Fibroblast of lung (primary cell): ENCODE data around the gene DIP2A. TPM values are rescaled to one million over a fixed set of nuclear protein-coding genes. Genes with fewer than 3 reads are reported as not detected.
"Not testable (repeated sequence)": the region's sequence is repeated elsewhere in the genome, so short reads cannot be mapped to it uniquely, and the experiment has no call there.

ENCODE experiments used
- DNase-seq, 2 donors: peaks; one replicate each; pipeline versions ENCODE4 v3.0.0 to v3.0.0-alpha.2; 2010; ENCODE audit warnings: low read depth in 2 of 2
- H2AFZ ChIP-seq: 2 replicates; pipeline ENCODE4 v1.5.1; 2012; ENCODE audit warnings: low read length, control low read depth, inconsistent platforms
- H3K27ac ChIP-seq: 2 replicates; pipeline ENCODE4 v1.5.1; 2011; ENCODE audit warnings: low read length, control low read depth; ENCODE audit not compliant: insufficient read depth
- H3K27me3 ChIP-seq: 2 replicates; pipeline ENCODE4 v1.5.1; 2011; ENCODE audit warnings: mild to moderate bottlenecking, low read length; ENCODE audit not compliant: control insufficient read depth, insufficient read depth
- H3K36me3 ChIP-seq: 2 replicates; pipeline ENCODE4 v1.5.1; 2011; ENCODE audit warnings: low read length; ENCODE audit not compliant: control insufficient read depth, insufficient read depth
- H3K4me1 ChIP-seq: 2 replicates; pipeline ENCODE4 v1.5.1; 2011; ENCODE audit warnings: low read length; ENCODE audit not compliant: control insufficient read depth, insufficient read depth; ENCODE audit errors: extremely low read depth
- H3K4me2 ChIP-seq: 2 replicates; pipeline ENCODE4 v1.5.1; 2011; ENCODE audit warnings: low read length, control low read depth; ENCODE audit not compliant: insufficient read depth; ENCODE audit errors: extremely low read depth
- H3K4me3 ChIP-seq, 4 experiments: fragments of 200-600 bp in 1 of 4; sonication (generic) in 1 of 4; replicated peaks in 1 of 4; 2 replicates each; pipeline ENCODE4 v1.5.1; 2011 to 2016; ENCODE audit warnings: low read length in 4 of 4, low read depth in 3 of 4, mild to moderate bottlenecking in 3 of 4, control low read depth in 2 of 4, inconsistent platforms in 1 of 4, mixed read lengths in 1 of 4; ENCODE audit not compliant: insufficient read depth in 1 of 4; ENCODE audit errors: control extremely low read depth in 1 of 4
- H3K79me2 ChIP-seq: 2 replicates; pipeline ENCODE4 v1.5.1; 2012; ENCODE audit warnings: mild to moderate bottlenecking, low read length, inconsistent platforms; ENCODE audit not compliant: control insufficient read depth, insufficient read depth
- H3K9ac ChIP-seq: 2 replicates; pipeline ENCODE4 v1.5.1; 2011; ENCODE audit warnings: mild to moderate bottlenecking, low read length, control low read depth; ENCODE audit not compliant: insufficient read depth
- H3K9me3 ChIP-seq: 2 replicates; pipeline ENCODE4 v1.5.1; 2012; ENCODE audit warnings: low read depth, low read length; ENCODE audit not compliant: control insufficient read depth, insufficient read depth
- H4K20me1 ChIP-seq: 2 replicates; pipeline ENCODE4 v1.5.1; 2011; ENCODE audit warnings: low read length; ENCODE audit not compliant: control insufficient read depth, insufficient read depth; ENCODE audit errors: extremely low read depth
- EZH2 ChIP-seq: IDR thresholded peaks from 2 replicates; pipeline ENCODE4 v1.5.1; 2012; ENCODE audit warnings: low read length, control low read depth, mild to moderate bottlenecking; ENCODE audit errors: missing control alignments
- polyA plus RNA-seq, 2 donors: library from polyadenylated mRNA; depleted of rRNA in 1 of 2; stranded (reverse) in 1 of 2; unstranded in 1 of 2; fragments of >200 nt; gene quantifications; 2 replicates each; pipeline ENCODE4 v1.2.1, GENCODE V29; 2011 to 2012; ENCODE audit warnings: missing spikeins in 1 of 2
- total RNA-seq: library from RNA; depleted of rRNA; stranded (reverse); fragments of >200 nt; gene quantifications from 2 replicates; pipeline ENCODE4 v1.2.1, GENCODE V29; 2014
- TF ChIP-seq, protein P1 (sequence below), 2 donors: IDR thresholded peaks in 1 of 2; conservative IDR thresholded peaks in 1 of 2; 1 replicate in 1 of 2; 2 replicates in 1 of 2; pipeline ENCODE4 v1.5.1; 2011 to 2012; ENCODE audit warnings: low read length in 2 of 2, control low read depth in 1 of 2, inconsistent platforms in 1 of 2, low read depth in 1 of 2, mild to moderate bottlenecking in 1 of 2

DIP2A gene
- total and polyA plus RNA-seq, 2 donors (not counting 1 experiment from before 2014, with no cell fraction given): 16.3 to 21.1 TPM

DNA sequence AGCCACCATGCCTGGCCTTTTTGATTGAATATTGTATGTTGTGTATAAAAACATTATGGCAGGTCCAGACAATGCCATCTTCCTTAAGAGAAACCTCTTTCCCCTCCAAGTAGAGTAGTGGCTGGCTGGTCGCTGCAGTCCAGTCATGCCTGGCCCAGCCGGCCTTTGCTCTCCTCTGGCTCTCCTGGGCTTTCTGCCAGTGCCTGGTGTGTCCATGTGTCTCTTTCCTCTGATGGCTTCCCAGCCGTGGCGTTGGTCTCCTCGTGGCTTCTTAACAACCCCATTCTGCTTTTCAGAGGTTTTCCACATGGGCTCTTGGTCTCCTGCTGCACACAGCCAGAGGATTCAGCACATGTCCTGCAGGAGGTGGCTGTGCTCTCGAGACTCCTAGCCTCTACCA is 58.7 kb downstream of the DIP2A start:
- no peak overlapping the region for H3K9ac ChIP-seq
- H3K9me3 ChIP-seq: no peaks in the 10 kb centered on the region
- H3K27ac ChIP-seq: no peak overlapping the region
- H3K79me2 ChIP-seq: no peaks in the 10 kb centered on the region
- no peaks in the 10 kb centered on the region for H3K27me3 ChIP-seq
- no peaks in the 10 kb centered on the region for H4K20me1 ChIP-seq
- DNase-seq: peak in 1 of 2 donors; percentile 10
- H3K4me2 ChIP-seq: no peak overlapping the region
- no peaks in the 10 kb centered on the region for H3K4me1 ChIP-seq
- no peaks in the 10 kb centered on the region for H3K36me3 ChIP-seq
- no peak overlapping the region for H2AFZ ChIP-seq
- H3K4me3 ChIP-seq: no peak overlapping the region
- no peak for TF ChIP-seq EZH2
- TF ChIP-seq, protein P1, sequence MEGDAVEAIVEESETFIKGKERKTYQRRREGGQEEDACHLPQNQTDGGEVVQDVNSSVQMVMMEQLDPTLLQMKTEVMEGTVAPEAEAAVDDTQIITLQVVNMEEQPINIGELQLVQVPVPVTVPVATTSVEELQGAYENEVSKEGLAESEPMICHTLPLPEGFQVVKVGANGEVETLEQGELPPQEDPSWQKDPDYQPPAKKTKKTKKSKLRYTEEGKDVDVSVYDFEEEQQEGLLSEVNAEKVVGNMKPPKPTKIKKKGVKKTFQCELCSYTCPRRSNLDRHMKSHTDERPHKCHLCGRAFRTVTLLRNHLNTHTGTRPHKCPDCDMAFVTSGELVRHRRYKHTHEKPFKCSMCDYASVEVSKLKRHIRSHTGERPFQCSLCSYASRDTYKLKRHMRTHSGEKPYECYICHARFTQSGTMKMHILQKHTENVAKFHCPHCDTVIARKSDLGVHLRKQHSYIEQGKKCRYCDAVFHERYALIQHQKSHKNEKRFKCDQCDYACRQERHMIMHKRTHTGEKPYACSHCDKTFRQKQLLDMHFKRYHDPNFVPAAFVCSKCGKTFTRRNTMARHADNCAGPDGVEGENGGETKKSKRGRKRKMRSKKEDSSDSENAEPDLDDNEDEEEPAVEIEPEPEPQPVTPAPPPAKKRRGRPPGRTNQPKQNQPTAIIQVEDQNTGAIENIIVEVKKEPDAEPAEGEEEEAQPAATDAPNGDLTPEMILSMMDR (conservative IDR thresholded peaks at IDR 0.05 in 1 of 2, IDR thresholded peaks at IDR 0.05 in 1 of 2; ENCODE audit: low read depth in 1 of 2, low read length in 2 of 2): no peak

DNA sequence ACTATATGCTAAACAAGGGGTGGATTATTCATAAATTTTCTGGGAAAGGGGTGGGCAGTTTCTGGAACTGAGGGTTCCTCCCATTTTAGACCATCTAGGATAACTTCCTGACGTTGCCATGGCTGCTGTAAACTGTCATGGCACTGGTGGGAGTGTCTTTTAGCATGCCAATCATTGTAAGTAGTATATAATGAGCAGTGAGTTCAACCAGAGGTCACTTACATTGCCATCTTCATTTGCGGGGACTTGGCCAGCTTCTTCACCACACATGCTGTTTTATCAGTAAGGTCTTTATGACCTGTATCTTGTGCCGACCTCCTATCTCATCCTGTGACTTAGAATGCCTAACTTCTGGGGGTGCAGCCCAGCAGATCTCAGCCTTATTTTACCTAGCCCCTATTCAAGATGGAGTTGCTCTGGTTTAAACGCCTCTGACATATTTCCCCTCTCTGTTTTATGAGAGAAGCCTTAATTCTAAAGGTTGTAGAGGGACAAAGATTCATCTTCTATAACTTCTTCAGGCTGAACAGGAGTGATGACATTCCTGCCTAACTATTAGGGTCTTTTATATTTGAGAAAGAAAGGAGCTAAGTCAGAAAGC is 60.4 kb downstream of the DIP2A start:
- DNase-seq: peak; percentile 18 to 38
- TF ChIP-seq, protein P1 (conservative IDR thresholded peaks at IDR 0.05 in 1 of 2, IDR thresholded peaks at IDR 0.05 in 1 of 2; ENCODE audit: low read depth in 1 of 2, low read length in 2 of 2): no peak
- TF ChIP-seq EZH2: no peak
- no peaks in the 10 kb centered on the region for H3K27me3 ChIP-seq

DNA sequence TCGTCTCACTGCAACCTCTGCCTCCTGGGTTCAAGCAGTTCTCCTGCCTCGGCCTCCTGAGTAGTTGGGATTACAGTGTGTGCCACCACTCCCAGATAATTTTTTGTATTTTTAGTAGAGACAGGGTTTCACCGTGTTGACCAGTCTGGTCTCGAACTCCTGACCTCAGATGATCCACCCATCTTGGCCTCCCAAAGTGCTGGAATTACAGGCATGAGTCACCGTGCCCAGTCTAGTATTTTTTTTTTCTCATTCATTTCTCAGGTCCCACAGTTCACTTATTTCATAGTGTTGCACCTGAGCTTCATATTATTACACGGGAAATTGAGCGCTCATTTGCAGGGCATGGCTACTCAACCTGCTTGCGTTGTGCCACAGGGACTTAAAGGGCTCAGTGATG is 68.7 kb downstream of the DIP2A start:
- not testable (repeated sequence) for H2AFZ ChIP-seq, H3K4me3 ChIP-seq, H3K27ac ChIP-seq, H3K9ac ChIP-seq, H3K79me2 ChIP-seq, H3K36me3 ChIP-seq, H4K20me1 ChIP-seq, H3K9me3 ChIP-seq, H3K27me3 ChIP-seq, H3K4me1 ChIP-seq, H3K4me2 ChIP-seq
- peak; percentile 2 to 8 for DNase-seq

More for the DNA sequence above, 60.4 kb downstream of the DIP2A start:
- Histone ChIP-seq H2AFZ (no peak overlapping the region), H3K4me1 (no peaks in the 10 kb centered on the region), H3K79me2 (no peaks in the 10 kb centered on the region), H4K20me1 (no peaks in the 10 kb centered on the region), H3K36me3 (no peaks in the 10 kb centered on the region), H3K4me2 (no peak overlapping the region), H3K9ac (no peak overlapping the region), H3K4me3 (no peak overlapping the region), H3K27ac (no peak overlapping the region), H3K9me3 (no peaks in the 10 kb centered on the region)
